Osteoblast (primary cell): ENCODE results near the gene NLGN3. TPM values are rescaled to one million over a fixed set of nuclear protein-coding genes. Genes with fewer than 3 reads are reported as not detected.
A peak's percentile ranks its signal among the peaks of the same experiment; 100 is the strongest.

Experiments
- DNase-seq: peaks from one replicate; pipeline ENCODE4 v3.0.0; 2011; ENCODE audit warnings: low spot score, mixed read lengths; ENCODE audit not compliant: insufficient read length; ENCODE audit errors: missing footprints
- H2AFZ ChIP-seq: 2 replicates; pipeline ENCODE4 v1.6.0; 2011; ENCODE audit warnings: mild to moderate bottlenecking, low read length
- H3K27ac ChIP-seq: 2 replicates; pipeline ENCODE4 v1.5.1; 2011; ENCODE audit warnings: mild to moderate bottlenecking, low read depth, low read length, moderate library complexity
- H3K27me3 ChIP-seq: 2 replicates; pipeline ENCODE4 v1.6.0; 2012; ENCODE audit warnings: mild to moderate bottlenecking, control low read depth, inconsistent platforms, low read length, moderate library complexity; ENCODE audit not compliant: insufficient read depth
- H3K36me3 ChIP-seq: 2 replicates; pipeline ENCODE4 v1.5.1; 2011; ENCODE audit warnings: mild to moderate bottlenecking, low read length, control low read depth, moderate library complexity; ENCODE audit not compliant: insufficient read depth
- H3K4me1 ChIP-seq: 2 replicates; pipeline ENCODE4 v1.5.1; 2011; ENCODE audit warnings: mild to moderate bottlenecking, low read length, control low read depth, moderate library complexity; ENCODE audit not compliant: insufficient read depth
- H3K4me2 ChIP-seq: 2 replicates; pipeline ENCODE4 v1.6.0; 2011; ENCODE audit warnings: mild to moderate bottlenecking, low read length; ENCODE audit not compliant: insufficient read depth
- H3K4me3 ChIP-seq: fragments of 200-600 bp; sonication (generic); 3 replicates; pipeline ENCODE4 v1.5.1; 2012; ENCODE audit warnings: mild to moderate bottlenecking, low read length, inconsistent platforms; ENCODE audit not compliant: insufficient read depth
- H3K79me2 ChIP-seq: 2 replicates; pipeline ENCODE4 v1.6.0; 2012; ENCODE audit warnings: mild to moderate bottlenecking, low read length, control low read depth, inconsistent platforms; ENCODE audit not compliant: insufficient read depth
- H3K9me3 ChIP-seq: 2 replicates; pipeline ENCODE4 v1.5.1; 2011; ENCODE audit warnings: low read depth, low read length, control low read depth
- H4K20me1 ChIP-seq: 2 replicates; pipeline ENCODE4 v1.6.0; 2012; ENCODE audit warnings: mild to moderate bottlenecking, low read length, control low read depth; ENCODE audit not compliant: insufficient read depth
- total RNA-seq: library from RNA; depleted of rRNA; stranded (reverse); fragments of >200 nt; gene quantifications from 2 replicates; pipeline ENCODE4 v1.2.3, GENCODE V29; 2012
- TF ChIP-seq, protein P1 (sequence below): IDR thresholded peaks from 2 replicates; pipeline ENCODE4 v1.5.1; 2011; ENCODE audit warnings: mild to moderate bottlenecking, low read depth, low read length, moderate library complexity; ENCODE audit errors: extremely low read depth

NLGN3 gene
- total RNA-seq, 1 donor: 0.36 TPM

DNA sequence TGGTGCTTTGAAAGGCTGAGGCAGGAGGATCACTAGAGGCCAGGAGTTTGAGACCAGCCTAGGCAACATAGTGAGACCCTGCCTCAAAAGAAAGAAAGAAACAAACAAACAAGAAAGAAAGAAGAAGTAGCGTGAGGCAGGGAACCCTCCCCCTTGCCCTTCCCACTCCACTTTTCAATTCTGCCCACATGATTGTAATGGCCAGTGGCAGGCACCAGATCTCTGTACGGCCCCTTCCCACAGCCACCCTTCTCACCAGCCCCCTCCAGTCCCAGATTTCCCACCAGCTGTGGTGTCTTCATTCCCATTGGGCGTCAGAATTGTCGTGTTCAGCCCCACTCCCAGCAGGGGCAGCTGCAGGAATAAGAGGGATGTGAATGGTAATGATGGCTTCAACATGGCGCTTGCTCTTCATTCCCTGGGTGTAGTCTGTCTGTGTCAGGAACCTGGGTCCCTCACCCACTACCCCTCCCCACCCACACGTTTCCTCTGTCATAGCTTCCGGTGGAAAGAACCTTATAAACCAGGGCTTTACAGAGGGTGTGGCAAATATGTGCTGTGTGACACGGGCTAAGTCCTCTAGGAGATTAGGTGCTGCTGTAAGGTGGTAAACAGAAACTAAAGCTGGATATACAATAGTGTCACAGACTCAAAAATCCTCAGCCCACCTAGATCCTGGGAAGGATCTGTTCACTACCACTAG lies 33.3 kb upstream of the NLGN3 start, which contains the start of gene IL2RG:
IL2RG (minus strand) TSS at position 437 of the 703 bp plus-strand sequence; CDS start at position 399, 38 bp downstream.
- H2AFZ ChIP-seq: no peak within 1 kb of the TSS
- H3K4me2 ChIP-seq: no peak within 1 kb of the TSS
- no peaks in the 10 kb centered on the region for H3K79me2 ChIP-seq
- H3K4me3 ChIP-seq: no peak within 1 kb of the TSS
- TF ChIP-seq, protein P1, sequence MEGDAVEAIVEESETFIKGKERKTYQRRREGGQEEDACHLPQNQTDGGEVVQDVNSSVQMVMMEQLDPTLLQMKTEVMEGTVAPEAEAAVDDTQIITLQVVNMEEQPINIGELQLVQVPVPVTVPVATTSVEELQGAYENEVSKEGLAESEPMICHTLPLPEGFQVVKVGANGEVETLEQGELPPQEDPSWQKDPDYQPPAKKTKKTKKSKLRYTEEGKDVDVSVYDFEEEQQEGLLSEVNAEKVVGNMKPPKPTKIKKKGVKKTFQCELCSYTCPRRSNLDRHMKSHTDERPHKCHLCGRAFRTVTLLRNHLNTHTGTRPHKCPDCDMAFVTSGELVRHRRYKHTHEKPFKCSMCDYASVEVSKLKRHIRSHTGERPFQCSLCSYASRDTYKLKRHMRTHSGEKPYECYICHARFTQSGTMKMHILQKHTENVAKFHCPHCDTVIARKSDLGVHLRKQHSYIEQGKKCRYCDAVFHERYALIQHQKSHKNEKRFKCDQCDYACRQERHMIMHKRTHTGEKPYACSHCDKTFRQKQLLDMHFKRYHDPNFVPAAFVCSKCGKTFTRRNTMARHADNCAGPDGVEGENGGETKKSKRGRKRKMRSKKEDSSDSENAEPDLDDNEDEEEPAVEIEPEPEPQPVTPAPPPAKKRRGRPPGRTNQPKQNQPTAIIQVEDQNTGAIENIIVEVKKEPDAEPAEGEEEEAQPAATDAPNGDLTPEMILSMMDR: no peak
- H3K9me3 ChIP-seq: no peaks in the 10 kb centered on the region
- H3K4me1 ChIP-seq: no peaks in the 10 kb centered on the region
- DNase-seq: no peak
- H3K27me3 ChIP-seq: peaks cover 9% of the 10 kb centered on the region
- no peaks in the 10 kb centered on the region for H4K20me1 ChIP-seq
- H3K36me3 ChIP-seq: no peaks in the 10 kb centered on the region
- H3K27ac ChIP-seq: no peak within 1 kb of the TSS

DNA sequence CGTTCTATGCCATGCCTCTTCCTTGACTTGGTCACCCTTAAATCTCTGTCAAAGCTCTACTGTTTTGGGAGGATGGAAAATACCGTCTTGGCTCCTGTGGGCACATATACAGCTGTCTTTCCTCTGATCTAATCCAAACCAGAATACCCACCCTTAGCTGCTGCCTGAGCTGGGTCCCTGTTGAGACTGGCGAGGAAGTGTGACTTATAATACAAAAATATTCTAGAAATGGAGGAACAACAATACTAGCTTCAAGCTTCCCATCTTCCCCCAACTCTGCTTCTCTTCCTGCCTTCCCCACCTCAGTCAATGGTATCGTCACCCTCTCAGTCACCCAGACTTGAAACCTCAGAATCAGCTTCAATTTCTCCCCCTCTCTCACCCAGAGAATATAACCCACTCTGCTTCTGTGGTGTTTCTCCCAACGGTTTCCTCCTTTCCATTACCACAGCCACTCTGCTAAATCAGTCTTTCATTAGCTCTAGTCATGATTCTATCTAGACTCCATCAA lies 32.7 kb upstream of the NLGN3 start:
- DNase-seq: no peak
- no peak overlapping the region for H3K27ac ChIP-seq
- no peaks in the 10 kb centered on the region for H3K79me2 ChIP-seq
- H3K27me3 ChIP-seq: peaks cover 9% of the 10 kb centered on the region
- no peaks in the 10 kb centered on the region for H3K4me1 ChIP-seq
- no peak overlapping the region for H3K4me2 ChIP-seq
- H4K20me1 ChIP-seq: no peaks in the 10 kb centered on the region
- H3K4me3 ChIP-seq: no peak overlapping the region
- H2AFZ ChIP-seq: no peak overlapping the region
- TF ChIP-seq, protein P1: no peak
- H3K36me3 ChIP-seq: no peaks in the 10 kb centered on the region
- no peaks in the 10 kb centered on the region for H3K9me3 ChIP-seq

DNA sequence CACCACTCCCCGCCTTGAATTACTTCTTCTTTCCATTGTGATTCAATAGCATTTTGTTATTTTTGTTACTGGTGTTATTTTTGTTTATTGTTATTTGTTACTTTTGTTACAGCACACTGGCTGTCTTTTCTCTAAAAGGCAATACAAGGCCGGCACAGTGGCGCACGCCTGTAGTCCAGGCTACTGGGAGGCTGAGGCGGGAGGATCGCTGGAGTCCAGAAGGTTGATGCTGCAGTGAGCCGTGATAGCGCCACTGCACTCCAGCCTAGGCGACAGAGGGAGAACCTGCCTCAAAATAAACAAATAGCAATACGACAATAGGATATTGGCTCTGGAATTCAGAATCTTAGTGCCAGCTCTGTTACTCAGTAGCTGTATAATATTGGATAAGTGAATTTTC lies 27.3 kb upstream of the NLGN3 start:
- Histone ChIP-seq H3K36me3 (peaks cover 9% of the 10 kb centered on the region), H2AFZ (peak overlapping the region; percentile 10), H3K79me2 (peaks cover 7% of the 10 kb centered on the region), H3K27me3 (peaks cover 4% of the 10 kb centered on the region), H4K20me1 (peaks cover 8% of the 10 kb centered on the region), H3K4me1 (peaks cover 7% of the 10 kb centered on the region), H3K9me3 (no peaks in the 10 kb centered on the region), H3K4me2 (no peak overlapping the region), H3K4me3 (no peak overlapping the region), H3K27ac (no peak overlapping the region)
- TF ChIP-seq, protein P1: no peak
- no peak for DNase-seq
